Neural progenitor cell (in vitro differentiated cells): Measurements from ENCODE around the gene F8A1.

Experiments used
- CTCF ChIP-seq: fragments of 200-600 bp; sonication (generic); IDR thresholded peaks from 2 replicates; pipeline ENCODE4 v1.5.1; 2017; ENCODE audit warnings: antibody characterized with exemption, mild to moderate bottlenecking
- EZH2phosphoT487 ChIP-seq: fragments of 200-600 bp; sonication (generic); IDR thresholded peaks from 2 replicates; pipeline ENCODE4 v1.6.1; 2017; ENCODE audit warnings: antibody characterized with exemption

- TF ChIP-seq CTCF = no peak
- TF ChIP-seq EZH2phosphoT487 = no peak
Observed at GRCh38 chrX:154850957-154851611, 35.1 kb upstream of the F8A1 start.
